Measurements from ENCODE around the gene CDH15. TPM values are rescaled to one million over a fixed set of nuclear protein-coding genes. Genes with fewer than 3 reads are reported as not detected.
A peak's percentile ranks its signal among the peaks of the same experiment; 100 is the strongest.
"Not testable (repeated sequence)": the region's sequence is repeated elsewhere in the genome, so short reads cannot be mapped to it uniquely, and the experiment has no call there.

Gene CDH15
- total and polyA plus RNA-seq, 7 experiments from 2014 or later, result not detected

- H3K36me3 Mint-ChIP-seq, result peaks cover 0 to 3% (median 0%) of the 10 kb centered on the region in 5 donors
- no peaks in the 10 kb centered on the region for H3K27me3 Mint-ChIP-seq
- H3K9me3 Mint-ChIP-seq, result peaks cover 0 to 2% (median 0%) of the 10 kb centered on the region in 11 donors
- peaks cover 0 to 31% (median 18%) of the 10 kb centered on the region in 7 donors for H3K4me1 Mint-ChIP-seq
- Histone ChIP-seq H3K27me3 (ENCODE audit: control insufficient read depth in 2 of 2, insufficient read depth in 2 of 2, low read length in 2 of 2) (no peaks in the 10 kb centered on the region), H3K27ac (ENCODE audit: low read depth, low read length) (peak overlapping the region; percentile 91), H3K9me3 (ENCODE audit: control insufficient read depth in 2 of 3, low read length in 3 of 3) (no peaks in the 10 kb centered on the region), H3K36me3 (ENCODE audit: control insufficient read depth in 2 of 3, insufficient read depth in 3 of 3, low read length in 3 of 3) (no peaks in the 10 kb centered on the region), H3K4me1 (ENCODE audit: control insufficient read depth in 2 of 2, insufficient read depth in 2 of 2, low read length in 2 of 2) (peaks cover 5 to 6% of the 10 kb centered on the region in 2 donors), H3K4me3 (ENCODE audit: low read length) (peak overlapping the region; percentile 68)
- ATAC-seq (peak; percentile 86), DNase-seq (peak; percentile 75 to 95 (median 93))
- ChIA-PET POLR2A (interaction anchor here (0.6 to 2.6 kb wide), 16 partner anchors 15 to 417 kb away, joined by 3 to 9 read pairs (median 3); partner anchors contain the start of genes CHMP1A, SPATA33, SPG7 and ZNF778), CTCF (interaction anchor here (0.9 to 1.4 kb wide), 6 partner anchors 24 to 424 kb away, joined by 3 to 10 read pairs (median 4); partner anchors contain the start of genes SPG7 and ZNF778)
- intact Hi-C loops (cut with micrococcal nuclease), result loop anchor here (1.0 to 10.0 kb wide), 15 partner anchors 24 to 787 kb away; partner anchors contain the start of genes ANKRD11 (in 2 of the 2), RPL13 (in 2 of the 2), ZNF778 (in 2 of the 2) and CDH15 (in 1 of the 2)
- H3K4me3 Mint-ChIP-seq, result peak overlapping the region; percentile 83 to 100 (median 96)
- H3K27ac Mint-ChIP-seq, result peak overlapping the region; percentile 94 to 100 (median 99)
Observed at GRCh38 chr16:89241187-89242007, 69.8 kb downstream of the CDH15 start.

- Histone ChIP-seq H3K27ac (ENCODE audit: low read depth, low read length) (peak overlapping the region; percentile 40), H3K9me3 (ENCODE audit: control insufficient read depth in 2 of 3, low read length in 3 of 3) (no peaks in the 10 kb centered on the region), H3K4me1 (ENCODE audit: control insufficient read depth in 2 of 2, insufficient read depth in 2 of 2, low read length in 2 of 2) (peaks cover 5 to 10% of the 10 kb centered on the region in 2 donors), H3K27me3 (ENCODE audit: control insufficient read depth in 2 of 2, insufficient read depth in 2 of 2, low read length in 2 of 2) (no peaks in the 10 kb centered on the region), H3K36me3 (ENCODE audit: control insufficient read depth in 2 of 3, insufficient read depth in 3 of 3, low read length in 3 of 3) (no peaks in the 10 kb centered on the region), H3K4me3 (ENCODE audit: low read length) (no peak overlapping the region)
- ChIA-PET CTCF (no interaction called here), POLR2A (no interaction called here)
- H3K36me3 Mint-ChIP-seq, result peaks cover 0 to 3% (median 0%) of the 10 kb centered on the region in 5 donors
- H3K9me3 Mint-ChIP-seq, result peaks cover 0 to 2% (median 0%) of the 10 kb centered on the region in 11 donors
- no peaks in the 10 kb centered on the region for H3K27me3 Mint-ChIP-seq
- ATAC-seq (no peak), DNase-seq (peak in 1 of 9 donors; percentile 22)
- intact Hi-C loops (cut with micrococcal nuclease), result loop anchor here (5.0 to 10.0 kb wide), 4 partner anchors 250 to 788 kb away; partner anchors contain the start of genes ANKRD11 (in 1 of the 2), GALNS (in 1 of the 2), SPATA2L (in 1 of the 2) and TRAPPC2L (in 1 of the 2)
- peaks cover 0 to 35% (median 18%) of the 10 kb centered on the region in 7 donors for H3K4me1 Mint-ChIP-seq
- peak overlapping the region; percentile 33 to 94 (median 82) for H3K27ac Mint-ChIP-seq
- H3K4me3 Mint-ChIP-seq, result peak overlapping the region in 3 of 10 donors; percentile 27 to 45 (median 42)
Observed at GRCh38 chr16:89242795-89243200, 71.2 kb downstream of the CDH15 start.

GRCh38 chr16:89243664-89244063 lies 72.1 kb downstream of the CDH15 start:
- intact Hi-C loops (cut with micrococcal nuclease), result loop anchor here (5.0 to 10.0 kb wide), 4 partner anchors 249 to 789 kb away; partner anchors contain the start of genes ANKRD11 (in 1 of the 2), GALNS (in 1 of the 2), SPATA2L (in 1 of the 2) and TRAPPC2L (in 1 of the 2)
- CTCF ChIA-PET, result interaction anchor here (0.6 kb wide), 1 partner anchor 51 kb away, joined by 5 read pairs; no protein-coding TSS in a partner anchor
- peak overlapping the region; percentile 30 for H3K27ac ChIP-seq (ENCODE audit: low read depth, low read length)
- ATAC-seq (no peak), DNase-seq (no peak)
- H3K36me3 ChIP-seq (ENCODE audit: control insufficient read depth in 2 of 3, insufficient read depth in 3 of 3, low read length in 3 of 3), result no peaks in the 10 kb centered on the region
- Mint-ChIP-seq H3K9me3 (peaks cover 0 to 2% (median 0%) of the 10 kb centered on the region in 11 donors), H3K4me3 (peak overlapping the region in 1 of 10 donors; percentile 42), H3K4me1 (peaks cover 0 to 39% (median 18%) of the 10 kb centered on the region in 7 donors), H3K36me3 (peaks cover 0 to 3% (median 0%) of the 10 kb centered on the region in 5 donors), H3K27me3 (no peaks in the 10 kb centered on the region), H3K27ac (peak overlapping the region in 8 of 9 donors; percentile 3 to 94 (median 82))
- H3K4me1 ChIP-seq (ENCODE audit: control insufficient read depth in 2 of 2, insufficient read depth in 2 of 2, low read length in 2 of 2), result peaks cover 5 to 10% of the 10 kb centered on the region in 2 donors
- no peaks in the 10 kb centered on the region for H3K27me3 ChIP-seq (ENCODE audit: control insufficient read depth in 2 of 2, insufficient read depth in 2 of 2, low read length in 2 of 2)
- H3K9me3 ChIP-seq (ENCODE audit: control insufficient read depth in 2 of 3, low read length in 3 of 3), result no peaks in the 10 kb centered on the region
- POLR2A ChIA-PET, result no interaction called here
- no peak overlapping the region for H3K4me3 ChIP-seq (ENCODE audit: low read length)

- intact Hi-C loops (cut with micrococcal nuclease), result loop anchor here (5.0 to 10.0 kb wide), 4 partner anchors 248 to 789 kb away; partner anchors contain the start of genes ANKRD11 (in 1 of the 2), GALNS (in 1 of the 2), SPATA2L (in 1 of the 2) and TRAPPC2L (in 1 of the 2)
- H3K27ac ChIP-seq (ENCODE audit: low read depth, low read length); ATAC-seq; H3K27me3 ChIP-seq (ENCODE audit: control insufficient read depth in 2 of 2, insufficient read depth in 2 of 2, low read length in 2 of 2); POLR2A ChIA-PET; H3K4me3 ChIP-seq (ENCODE audit: low read length); H3K36me3 Mint-ChIP-seq; H3K36me3 ChIP-seq (ENCODE audit: control insufficient read depth in 2 of 3, insufficient read depth in 3 of 3, low read length in 3 of 3); H3K4me1 ChIP-seq (ENCODE audit: control insufficient read depth in 2 of 2, insufficient read depth in 2 of 2, low read length in 2 of 2); H3K27me3 Mint-ChIP-seq; H3K9me3 Mint-ChIP-seq; CTCF ChIA-PET; H3K9me3 ChIP-seq (ENCODE audit: control insufficient read depth in 2 of 3, low read length in 3 of 3); DNase-seq: not testable (repeated sequence)
- H3K4me3 Mint-ChIP-seq, result peak overlapping the region in 1 of 10 donors; percentile 25
- H3K27ac Mint-ChIP-seq, result peak overlapping the region in 5 of 9 donors; percentile 77 to 94 (median 83)
- H3K4me1 Mint-ChIP-seq, result peaks cover 0 to 39% (median 18%) of the 10 kb centered on the region in 7 donors
Observed at GRCh38 chr16:89244264-89244663, 72.7 kb downstream of the CDH15 start.

- Histone ChIP-seq H3K9me3 (ENCODE audit: control insufficient read depth in 2 of 3, low read length in 3 of 3) (no peaks in the 10 kb centered on the region), H3K36me3 (ENCODE audit: control insufficient read depth in 2 of 3, insufficient read depth in 3 of 3, low read length in 3 of 3) (no peaks in the 10 kb centered on the region), H3K4me3 (ENCODE audit: low read length) (no peak overlapping the region), H3K27ac (ENCODE audit: low read depth, low read length) (no peak overlapping the region), H3K4me1 (ENCODE audit: control insufficient read depth in 2 of 2, insufficient read depth in 2 of 2, low read length in 2 of 2) (peaks cover 5 to 10% of the 10 kb centered on the region in 2 donors), H3K27me3 (ENCODE audit: control insufficient read depth in 2 of 2, insufficient read depth in 2 of 2, low read length in 2 of 2) (no peaks in the 10 kb centered on the region)
- ChIA-PET CTCF (no interaction called here), POLR2A (no interaction called here)
- peaks cover 0 to 39% (median 19%) of the 10 kb centered on the region in 7 donors for H3K4me1 Mint-ChIP-seq
- DNase-seq, result no peak
- peaks cover 0 to 3% (median 0%) of the 10 kb centered on the region in 5 donors for H3K36me3 Mint-ChIP-seq
- no peaks in the 10 kb centered on the region for H3K27me3 Mint-ChIP-seq
- H3K4me3 Mint-ChIP-seq, result no peak overlapping the region
- H3K9me3 Mint-ChIP-seq, result peaks cover 0 to 2% (median 0%) of the 10 kb centered on the region in 11 donors
- ATAC-seq, result no peak
- intact Hi-C loops (cut with micrococcal nuclease), result loop anchor here (5.0 to 10.0 kb wide), 5 partner anchors 248 to 790 kb away; partner anchors contain the start of genes ANKRD11 (in 1 of the 2), CHMP1A (in 1 of the 2), GALNS (in 1 of the 2) and SPATA2L (in 1 of the 2)
- peak overlapping the region in 4 of 9 donors; percentile 9 to 86 (median 50) for H3K27ac Mint-ChIP-seq
Observed at GRCh38 chr16:89244754-89245153, 73.2 kb downstream of the CDH15 start.
